Measurements from ENCODE around the gene GTF3C4.

DNA sequence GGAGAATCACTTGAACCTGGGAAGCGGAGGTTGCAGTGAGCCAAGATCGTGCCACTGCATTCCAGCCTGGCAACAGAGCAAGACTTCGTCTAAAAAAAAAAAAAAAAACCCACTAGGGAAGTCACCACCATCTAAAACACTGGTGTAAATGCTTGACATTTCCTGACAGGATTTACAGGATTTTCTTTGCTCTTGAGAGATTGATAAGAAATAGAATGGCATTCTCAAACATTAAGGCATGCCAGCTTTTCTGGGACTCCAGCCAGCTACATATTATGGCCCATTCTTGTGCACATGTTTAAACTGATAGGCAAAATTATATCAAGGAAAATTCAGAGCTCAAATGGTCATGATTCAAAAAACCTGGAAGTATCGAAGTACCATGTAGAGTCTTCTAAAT lies 28.7 kb downstream of the GTF3C4 start:
- TF ChIP-seq, protein P1, sequence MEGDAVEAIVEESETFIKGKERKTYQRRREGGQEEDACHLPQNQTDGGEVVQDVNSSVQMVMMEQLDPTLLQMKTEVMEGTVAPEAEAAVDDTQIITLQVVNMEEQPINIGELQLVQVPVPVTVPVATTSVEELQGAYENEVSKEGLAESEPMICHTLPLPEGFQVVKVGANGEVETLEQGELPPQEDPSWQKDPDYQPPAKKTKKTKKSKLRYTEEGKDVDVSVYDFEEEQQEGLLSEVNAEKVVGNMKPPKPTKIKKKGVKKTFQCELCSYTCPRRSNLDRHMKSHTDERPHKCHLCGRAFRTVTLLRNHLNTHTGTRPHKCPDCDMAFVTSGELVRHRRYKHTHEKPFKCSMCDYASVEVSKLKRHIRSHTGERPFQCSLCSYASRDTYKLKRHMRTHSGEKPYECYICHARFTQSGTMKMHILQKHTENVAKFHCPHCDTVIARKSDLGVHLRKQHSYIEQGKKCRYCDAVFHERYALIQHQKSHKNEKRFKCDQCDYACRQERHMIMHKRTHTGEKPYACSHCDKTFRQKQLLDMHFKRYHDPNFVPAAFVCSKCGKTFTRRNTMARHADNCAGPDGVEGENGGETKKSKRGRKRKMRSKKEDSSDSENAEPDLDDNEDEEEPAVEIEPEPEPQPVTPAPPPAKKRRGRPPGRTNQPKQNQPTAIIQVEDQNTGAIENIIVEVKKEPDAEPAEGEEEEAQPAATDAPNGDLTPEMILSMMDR (conservative IDR thresholded peaks at IDR 0.05 in 1 of 2, IDR thresholded peaks at IDR 0.05 in 1 of 2; ENCODE audit: extremely low read depth in 1 of 2, insufficient read depth in 1 of 2, low read depth in 1 of 2, low read length in 2 of 2): no peak
- no peak for TF ChIP-seq EZH2 (IDR thresholded peaks at IDR 0.05; ENCODE audit: borderline replicate concordance, low read length)
